Osteocyte (in vitro differentiated cells): ENCODE measurements around the gene PTN. TPM values are rescaled to one million over a fixed set of nuclear protein-coding genes. Genes with fewer than 3 reads are reported as not detected.

ENCODE experiments used
- DNase-seq: peaks from one replicate; pipeline ENCODE4 v3.0.0; 2021; ENCODE audit warnings: mixed read lengths; ENCODE audit not compliant: unreplicated experiment; ENCODE audit errors: extremely low spot score
- H3K27ac Mint-ChIP-seq: one replicate; pipeline ENCODE4 v1.8.0; 2021; ENCODE audit warnings: mild to moderate bottlenecking, mixed read lengths; ENCODE audit not compliant: unreplicated experiment
- H3K27me3 Mint-ChIP-seq: one replicate; pipeline ENCODE4 v1.8.0; 2021; ENCODE audit warnings: mixed read lengths; ENCODE audit not compliant: unreplicated experiment
- H3K36me3 Mint-ChIP-seq: one replicate; pipeline ENCODE4 v1.8.0; 2021; ENCODE audit warnings: mixed read lengths; ENCODE audit not compliant: unreplicated experiment
- H3K4me1 Mint-ChIP-seq: one replicate; pipeline ENCODE4 v1.8.0; 2021; ENCODE audit warnings: mixed read lengths; ENCODE audit not compliant: unreplicated experiment
- H3K4me3 Mint-ChIP-seq: one replicate; pipeline ENCODE4 v1.8.0; 2021; ENCODE audit warnings: mild to moderate bottlenecking, moderate library complexity, mixed read lengths; ENCODE audit not compliant: unreplicated experiment
- H3K9me3 Mint-ChIP-seq: one replicate; pipeline ENCODE4 v1.8.0; 2021; ENCODE audit warnings: mixed read lengths; ENCODE audit not compliant: unreplicated experiment
- CTCF ChIP-seq: fragments of 200-600 bp; sonication (generic); IDR thresholded peaks from 2 replicates; pipeline ENCODE4 v1.5.0; 2021; ENCODE audit warnings: antibody characterized with exemption, mild to moderate bottlenecking, moderate library complexity
- total RNA-seq: library from RNA; stranded (reverse); gene quantifications from 2 replicates; pipeline ENCODE4 v1.2.1, GENCODE V29; 2021

PTN gene
- total RNA-seq, 1 donor from 2014 or later: 77.8 TPM

DNA sequence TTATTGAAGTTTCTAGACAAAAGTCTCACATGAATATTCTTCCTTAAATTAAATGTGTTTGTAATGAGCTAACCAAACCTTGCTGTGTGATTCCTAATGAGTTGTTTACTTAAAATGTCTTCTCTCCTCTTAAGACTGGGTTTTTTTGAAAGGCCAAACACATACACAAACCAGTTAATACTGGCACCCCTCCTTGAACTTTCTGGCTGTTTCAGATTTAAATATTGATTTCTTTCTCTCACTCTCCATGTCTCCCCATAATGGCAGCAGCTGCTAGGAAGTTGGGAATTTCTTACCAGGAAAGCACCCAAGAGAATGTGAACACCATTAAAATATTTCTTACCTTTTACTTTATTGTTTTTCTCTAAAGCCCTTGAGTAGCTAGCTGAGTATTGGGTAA lies 11.4 kb upstream of the PTN start:
- H3K4me1 Mint-ChIP-seq: peaks cover 7% of the 10 kb centered on the region
- no peaks in the 10 kb centered on the region for H3K27me3 Mint-ChIP-seq
- no peak overlapping the region for H3K27ac Mint-ChIP-seq
- TF ChIP-seq CTCF: no peak
- no peaks in the 10 kb centered on the region for H3K36me3 Mint-ChIP-seq
- peaks cover 20% of the 10 kb centered on the region for H3K9me3 Mint-ChIP-seq
- DNase-seq: no peak
- no peak overlapping the region for H3K4me3 Mint-ChIP-seq

GRCh38 chr7:137354396-137354795 lies 10.9 kb upstream of the PTN start:
- no peak for DNase-seq
- H3K4me3 Mint-ChIP-seq: no peak overlapping the region
- TF ChIP-seq CTCF: no peak
- H3K27me3 Mint-ChIP-seq: no peaks in the 10 kb centered on the region
- no peaks in the 10 kb centered on the region for H3K36me3 Mint-ChIP-seq
- peaks cover 15% of the 10 kb centered on the region for H3K9me3 Mint-ChIP-seq
- H3K27ac Mint-ChIP-seq: no peak overlapping the region
- H3K4me1 Mint-ChIP-seq: peaks cover 7% of the 10 kb centered on the region

DNA sequence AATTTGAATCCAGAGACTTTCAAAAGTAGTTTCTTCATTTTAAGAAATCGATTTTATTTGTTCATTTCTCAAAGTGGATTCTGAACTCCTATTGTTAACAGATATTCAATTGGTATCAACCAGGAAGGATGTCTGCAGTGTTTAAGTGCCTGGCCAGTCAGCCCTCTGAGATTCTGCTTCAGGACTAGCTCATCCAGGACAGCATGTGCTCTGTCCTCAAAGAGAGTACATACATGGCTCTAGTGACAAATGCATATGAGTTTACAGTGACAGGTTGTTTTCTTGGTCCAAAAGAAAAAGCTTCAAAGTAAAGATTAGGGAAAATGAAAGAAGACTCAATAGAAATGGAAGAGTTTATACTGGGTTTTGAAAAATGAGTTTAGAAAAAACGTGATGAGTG lies 8.4 kb upstream of the PTN start:
- H3K4me3 Mint-ChIP-seq: no peak overlapping the region
- peaks cover 7% of the 10 kb centered on the region for H3K4me1 Mint-ChIP-seq
- DNase-seq: no peak
- no peak overlapping the region for H3K27ac Mint-ChIP-seq
- H3K9me3 Mint-ChIP-seq: no peaks in the 10 kb centered on the region
- H3K36me3 Mint-ChIP-seq: no peaks in the 10 kb centered on the region
- no peaks in the 10 kb centered on the region for H3K27me3 Mint-ChIP-seq
- no peak for TF ChIP-seq CTCF

GRCh38 chr7:137345799-137346449 lies 2.4 kb upstream of the PTN start:
- TF ChIP-seq CTCF: no peak

GRCh38 chr7:137342828-137343261 lies 688 bp downstream of the PTN start:
- Mint-ChIP-seq H3K27ac (peak overlapping the region; percentile 36), H3K27me3 (no peaks in the 10 kb centered on the region), H3K4me3 (peak overlapping the region; percentile 88), H3K4me1 (peaks cover 46% of the 10 kb centered on the region), H3K9me3 (no peaks in the 10 kb centered on the region), H3K36me3 (peaks cover 6% of the 10 kb centered on the region)
- no peak for DNase-seq
- no peak for TF ChIP-seq CTCF

More at GRCh38 chr7:137345799-137346449, 2.4 kb upstream of the PTN start:
- no peaks in the 10 kb centered on the region for H3K9me3 Mint-ChIP-seq
- H3K4me3 Mint-ChIP-seq: no peak overlapping the region
- H3K27ac Mint-ChIP-seq: no peak overlapping the region
- H3K27me3 Mint-ChIP-seq: no peaks in the 10 kb centered on the region
- DNase-seq: no peak
- H3K36me3 Mint-ChIP-seq: no peaks in the 10 kb centered on the region
- H3K4me1 Mint-ChIP-seq: peaks cover 25% of the 10 kb centered on the region
